ENCODE measurements around the gene BEND7. TPM values are rescaled to one million over a fixed set of nuclear protein-coding genes. Genes with fewer than 3 reads are reported as not detected.

Gene BEND7
- total and polyA plus RNA-seq, 9 of the 15 experiments (the other 6 are each of a cell fraction or from before 2014, with no cell fraction given) = 1.3 to 11.4 (median 5.2) TPM

GRCh38 chr10:13404305-13404759 lies 124.5 kb downstream of the BEND7 start (continued):
- TF ChIP-seq, protein P1, sequence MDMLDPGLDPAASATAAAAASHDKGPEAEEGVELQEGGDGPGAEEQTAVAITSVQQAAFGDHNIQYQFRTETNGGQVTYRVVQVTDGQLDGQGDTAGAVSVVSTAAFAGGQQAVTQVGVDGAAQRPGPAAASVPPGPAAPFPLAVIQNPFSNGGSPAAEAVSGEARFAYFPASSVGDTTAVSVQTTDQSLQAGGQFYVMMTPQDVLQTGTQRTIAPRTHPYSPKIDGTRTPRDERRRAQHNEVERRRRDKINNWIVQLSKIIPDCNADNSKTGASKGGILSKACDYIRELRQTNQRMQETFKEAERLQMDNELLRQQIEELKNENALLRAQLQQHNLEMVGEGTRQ (CRISPR knock-in tag; IDR thresholded peaks at IDR 0.05) = no peak
- TF ChIP-seq BRCA1 (IDR thresholded peaks at IDR 0.05) = no peak
- no peak for TF ChIP-seq BRCA1 (CRISPR knock-in tag; IDR thresholded peaks at IDR 0.05)
- no peak for TF ChIP-seq ZNF239 (CRISPR knock-in tag; IDR thresholded peaks at IDR 0.05)
- TF ChIP-seq SP1 (CRISPR knock-in tag; IDR thresholded peaks at IDR 0.05) = 0 out of 2 replicates have a peak, but pooled peaks have one; percentile 31
- TF ChIP-seq ZNF197 (CRISPR knock-in tag; IDR thresholded peaks at IDR 0.05; ENCODE audit: low read depth) = peak; percentile 67; the same call in 1 of the 2 replicates
- TF ChIP-seq, protein P2, sequence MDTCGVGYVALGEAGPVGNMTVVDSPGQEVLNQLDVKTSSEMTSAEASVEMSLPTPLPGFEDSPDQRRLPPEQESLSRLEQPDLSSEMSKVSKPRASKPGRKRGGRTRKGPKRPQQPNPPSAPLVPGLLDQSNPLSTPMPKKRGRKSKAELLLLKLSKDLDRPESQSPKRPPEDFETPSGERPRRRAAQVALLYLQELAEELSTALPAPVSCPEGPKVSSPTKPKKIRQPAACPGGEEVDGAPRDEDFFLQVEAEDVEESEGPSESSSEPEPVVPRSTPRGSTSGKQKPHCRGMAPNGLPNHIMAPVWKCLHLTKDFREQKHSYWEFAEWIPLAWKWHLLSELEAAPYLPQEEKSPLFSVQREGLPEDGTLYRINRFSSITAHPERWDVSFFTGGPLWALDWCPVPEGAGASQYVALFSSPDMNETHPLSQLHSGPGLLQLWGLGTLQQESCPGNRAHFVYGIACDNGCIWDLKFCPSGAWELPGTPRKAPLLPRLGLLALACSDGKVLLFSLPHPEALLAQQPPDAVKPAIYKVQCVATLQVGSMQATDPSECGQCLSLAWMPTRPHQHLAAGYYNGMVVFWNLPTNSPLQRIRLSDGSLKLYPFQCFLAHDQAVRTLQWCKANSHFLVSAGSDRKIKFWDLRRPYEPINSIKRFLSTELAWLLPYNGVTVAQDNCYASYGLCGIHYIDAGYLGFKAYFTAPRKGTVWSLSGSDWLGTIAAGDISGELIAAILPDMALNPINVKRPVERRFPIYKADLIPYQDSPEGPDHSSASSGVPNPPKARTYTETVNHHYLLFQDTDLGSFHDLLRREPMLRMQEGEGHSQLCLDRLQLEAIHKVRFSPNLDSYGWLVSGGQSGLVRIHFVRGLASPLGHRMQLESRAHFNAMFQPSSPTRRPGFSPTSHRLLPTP (IDR thresholded peaks at IDR 0.05; ENCODE audit: borderline replicate concordance, extremely low read depth, insufficient read length) = no peak
- peak; percentile 76; the same call in 1 of the 2 replicates for TF ChIP-seq ZNF263 (CRISPR knock-in tag; IDR thresholded peaks at IDR 0.05; ENCODE audit: borderline replicate concordance)
- TF ChIP-seq SETDB1 (IDR thresholded peaks at IDR 0.05; ENCODE audit: low read length) = no peak
- TF ChIP-seq SFPQ (IDR thresholded peaks at IDR 0.05; ENCODE audit: low read depth, low read length) = no peak
- TF ChIP-seq, protein P3, sequence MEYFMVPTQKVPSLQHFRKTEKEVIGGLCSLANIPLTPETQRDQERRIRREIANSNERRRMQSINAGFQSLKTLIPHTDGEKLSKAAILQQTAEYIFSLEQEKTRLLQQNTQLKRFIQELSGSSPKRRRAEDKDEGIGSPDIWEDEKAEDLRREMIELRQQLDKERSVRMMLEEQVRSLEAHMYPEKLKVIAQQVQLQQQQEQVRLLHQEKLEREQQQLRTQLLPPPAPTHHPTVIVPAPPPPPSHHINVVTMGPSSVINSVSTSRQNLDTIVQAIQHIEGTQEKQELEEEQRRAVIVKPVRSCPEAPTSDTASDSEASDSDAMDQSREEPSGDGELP (CRISPR knock-in tag; IDR thresholded peaks at IDR 0.05; ENCODE audit: borderline replicate concordance) = peak; percentile 94
- 0 out of 2 replicates have a peak, but pooled peaks have one; percentile 41 for TF ChIP-seq NCOA6 (IDR thresholded peaks at IDR 0.05)
- TF ChIP-seq ZNF75A (CRISPR knock-in tag; IDR thresholded peaks at IDR 0.05) = no peak
- TF ChIP-seq FOXM1 (IDR thresholded peaks at IDR 0.05; ENCODE audit: low read depth) = peak; percentile 89
- no peak for TF ChIP-seq FOXM1 (CRISPR knock-in tag; IDR thresholded peaks at IDR 0.05; ENCODE audit: low read depth)
- no peak for TF ChIP-seq SRSF7 (optimal IDR thresholded peaks at IDR 0.05; ENCODE audit: low read depth, low read length)
- no peak for TF ChIP-seq ARHGAP35 (IDR thresholded peaks at IDR 0.05; ENCODE audit: partially characterized antibody)
- TF ChIP-seq ZNF24 (IDR thresholded peaks at IDR 0.05) = peak; percentile 53; the same call in 1 of the 2 replicates
- peak; percentile 77 for TF ChIP-seq DMBX1 (CRISPR knock-in tag; IDR thresholded peaks at IDR 0.05; ENCODE audit: borderline replicate concordance)
- TF ChIP-seq HNRNPK (IDR thresholded peaks at IDR 0.05; ENCODE audit: low read depth, low read length, poor library complexity, severe bottlenecking) = no peak
- peak; percentile 61 to 77 for TF ChIP-seq NCOA2 (IDR thresholded peaks at IDR 0.05; ENCODE audit: partially characterized antibody in 2 of 2)
- TF ChIP-seq ZNF274 (IDR thresholded peaks at IDR 0.05; ENCODE audit: borderline replicate concordance, low read depth, low read length) = no peak

Data from K562 (cell line).